Bronchial smooth muscle cell (primary cell): ENCODE data around the gene KCND1. TPM values are rescaled to one million over a fixed set of nuclear protein-coding genes. Genes with fewer than 3 reads are reported as not detected.

Experiments used
- total RNA-seq: library from RNA; depleted of rRNA; stranded (reverse); fragments of >200 nt; gene quantifications from 2 replicates; pipeline ENCODE4 v1.2.1, GENCODE V29; 2014

Gene KCND1
- total RNA-seq: 1.6 and 4.3 TPM in 2 replicates

GRCh38 chrX:48971249-48972219, at the start of gene KCND1:
Gene KCND1, minus strand, starts transcription at chrX:48971844. Its CDS starts 1,573 bp downstream, at chrX:48970271.

GRCh38 chrX:49002091-49002935, 30.7 kb upstream of the KCND1 start, which contains the start of gene GRIPAP1:
Gene GRIPAP1, minus strand, starts transcription at chrX:49002264. Its CDS starts 35 bp downstream, at chrX:49002229.

DNA sequence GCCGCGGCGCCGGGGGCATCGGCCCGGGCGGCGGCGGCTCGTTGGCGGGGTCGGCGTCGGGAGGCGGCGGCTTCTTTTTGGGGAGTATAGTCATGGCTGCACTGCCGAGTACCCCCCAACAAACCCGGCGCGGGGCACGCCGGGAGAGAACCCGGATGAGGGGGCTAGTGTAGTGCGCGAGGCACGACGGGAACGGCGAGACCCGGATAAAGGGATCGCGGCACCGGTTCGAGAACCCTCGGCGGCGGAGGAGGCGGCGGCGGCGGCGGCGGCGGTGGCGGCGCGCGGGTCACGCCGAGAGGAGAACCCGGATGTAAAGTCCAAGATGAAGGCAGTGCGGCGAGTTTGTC, 14.2 kb downstream of the KCND1 start, which contains the start of gene OTUD5:
Gene OTUD5, minus strand, starts transcription at position 131 of the 350 bp plus-strand sequence. Its CDS starts 37 bp downstream, at position 94.

GRCh38 chrX:48918643-48919340, 52.9 kb downstream of the KCND1 start, which contains the start of gene PIM2:
Gene PIM2, minus strand, starts transcription at chrX:48919024. Its CDS starts 190 bp downstream, at chrX:48918834.

GRCh38 chrX:48911412-48912182, 60.0 kb downstream of the KCND1 start, which contains the start of gene SLC35A2:
Gene SLC35A2, minus strand, starts transcription at chrX:48911646. Its CDS starts 10 bp downstream, at chrX:48911636.

Other genes with a start within 250 kb of the KCND1 start
- gene GLOD5, start 210.1 kb downstream of the KCND1 start, total RNA-seq: not detected in 2 replicates
- not detected in 2 replicates for gene GATA1, start 185.3 kb downstream of the KCND1 start, total RNA-seq
- 17.7 and 26.3 TPM in 2 replicates for gene HDAC6, start 169.8 kb downstream of the KCND1 start, total RNA-seq
- gene ERAS, start 145.3 kb downstream of the KCND1 start, total RNA-seq: not detected in 2 replicates
- 0.09 and 0.16 TPM in 2 replicates for gene PCSK1N, start 136.2 kb downstream of the KCND1 start, total RNA-seq
- gene TIMM17B, start 74.1 kb downstream of the KCND1 start, total RNA-seq: 14.4 and 17.3 TPM in 2 replicates
- 94.7 and 116 TPM in 2 replicates for gene PQBP1, start 73.9 kb downstream of the KCND1 start, total RNA-seq
- 5.5 and 7.4 TPM in 2 replicates for gene SLC35A2, start 60.2 kb downstream of the KCND1 start, total RNA-seq
- gene PIM2, start 52.8 kb downstream of the KCND1 start, total RNA-seq: 0.77 and 1.9 TPM in 2 replicates
- gene OTUD5, start 14.2 kb downstream of the KCND1 start, total RNA-seq: 34.4 and 38.6 TPM in 2 replicates
- 24.9 and 26.0 TPM in 2 replicates for gene GRIPAP1, start 30.4 kb upstream of the KCND1 start, total RNA-seq
- gene TFE3, start 71.5 kb upstream of the KCND1 start, total RNA-seq: 26.0 and 37.2 TPM in 2 replicates
- gene CCDC120, start 87.2 kb upstream of the KCND1 start, total RNA-seq: 0.26 and 0.63 TPM in 2 replicates
- gene PRAF2, start 102.2 kb upstream of the KCND1 start, total RNA-seq: 8.2 and 9.2 TPM in 2 replicates
- gene WDR45, start 108.0 kb upstream of the KCND1 start, total RNA-seq: 45.2 and 65.4 TPM in 2 replicates
- 17.8 and 19.1 TPM in 2 replicates for gene GPKOW, start 151.9 kb upstream of the KCND1 start, total RNA-seq
- 1.5 and 2.7 TPM in 2 replicates for gene MAGIX, start 190.9 kb upstream of the KCND1 start, total RNA-seq
- 16.9 and 17.8 TPM in 2 replicates for gene PLP2, start 200.1 kb upstream of the KCND1 start, total RNA-seq
- gene PRICKLE3, start 214.5 kb upstream of the KCND1 start, total RNA-seq: 4.5 and 4.9 TPM in 2 replicates
- gene SYP, start 228.3 kb upstream of the KCND1 start, total RNA-seq: 0.16 and 0.43 TPM in 2 replicates